HEK293 (cell line): ENCODE data around the gene ATG2A.

Experiments used
- CTCF ChIA-PET: fragments of 350-600 bp; formaldehyde crosslinking; extraction: SDS; loops from one replicate; lab custom pipeline; 2021; ENCODE audit warnings: antibody characterized with exemption; lab: Yijun Ruan, JAX
- POLR2A ChIA-PET: fragments of 300-600 bp; formaldehyde crosslinking; extraction: SDS; loops from one replicate; lab custom pipeline; 2020; ENCODE audit warnings: antibody characterized with exemption, inconsistent platforms; lab: Yijun Ruan, JAX
- H3K27ac ChIP-seq: fragments of 200-500 bp; sonication (Bioruptor generic); 2 replicates; pipeline ENCODE4 v1.5.1; 2014; ENCODE audit warnings: low read depth, low read length, control low read depth, inconsistent platforms; ENCODE audit errors: extremely low read depth
- H3K36me3 ChIP-seq, 2 experiments: fragments of 200-500 bp in 1 of 2; sonication (Bioruptor generic) in 1 of 2; 1 replicate in 1 of 2; 2 replicates in 1 of 2; pipeline ENCODE4 v1.5.1; 2014 to 2017; ENCODE audit warnings: inconsistent platforms in 2 of 2, low read length in 2 of 2; ENCODE audit not compliant: control insufficient read depth in 2 of 2, insufficient read depth in 1 of 2
- H3K4me1 ChIP-seq: fragments of 200-500 bp; sonication (Bioruptor generic); 2 replicates; pipeline ENCODE4 v1.5.1; 2014; ENCODE audit warnings: mild to moderate bottlenecking, low read length, inconsistent platforms; ENCODE audit not compliant: control insufficient read depth, insufficient read depth
- H3K4me3 ChIP-seq: 2 replicates; pipeline ENCODE4 v1.5.1; 2011; ENCODE audit warnings: low read depth, mild to moderate bottlenecking, control low read depth, low read length, moderate library complexity
- H3K9me3 ChIP-seq: fragments of 200-500 bp; sonication (Bioruptor generic); 2 replicates; pipeline ENCODE4 v1.5.1; 2014; ENCODE audit warnings: low read depth, low read length, inconsistent platforms; ENCODE audit not compliant: control insufficient read depth, insufficient read depth
- CTCF ChIP-seq: fragments of 450-650 bp; formaldehyde crosslinking; IDR thresholded peaks from 2 replicates; pipeline ENCODE4 v1.5.1; 2016; ENCODE audit warnings: missing biosample characterization, missing genetic modification characterization
- KLF1 ChIP-seq: fragments of 450-650 bp; formaldehyde crosslinking; IDR thresholded peaks from 2 replicates; pipeline ENCODE4 v1.5.1; 2016; ENCODE audit warnings: missing biosample characterization, missing genetic modification characterization
- PBX3 ChIP-seq: sonication (generic); formaldehyde crosslinking; IDR thresholded peaks from 2 replicates; pipeline ENCODE4 v1.8.1; 2022; ENCODE audit warnings: mild to moderate bottlenecking, moderate library complexity, missing genetic modification reagents
- SCRT2 ChIP-seq: fragments of 450-650 bp; formaldehyde crosslinking; IDR thresholded peaks from 2 replicates; pipeline ENCODE4 v1.5.1; 2016; ENCODE audit warnings: missing biosample characterization, missing genetic modification characterization
- WT1 ChIP-seq: fragments of 450-650 bp; formaldehyde crosslinking; IDR thresholded peaks from 2 replicates; pipeline ENCODE4 v1.5.1; 2016; ENCODE audit warnings: missing biosample characterization, missing genetic modification characterization
- YY2 ChIP-seq: fragments of 450-650 bp; formaldehyde crosslinking; IDR thresholded peaks from 2 replicates; pipeline ENCODE4 v1.5.1; 2016; ENCODE audit warnings: missing biosample characterization, missing genetic modification characterization
- ZBTB48 ChIP-seq: fragments of 450-650 bp; formaldehyde crosslinking; IDR thresholded peaks from 2 replicates; pipeline ENCODE4 v1.5.1; 2016; ENCODE audit warnings: missing biosample characterization, missing genetic modification characterization
- ZIC2 ChIP-seq: fragments of 450-650 bp; formaldehyde crosslinking; IDR thresholded peaks from 2 replicates; pipeline ENCODE4 v1.5.1; 2016; ENCODE audit warnings: missing biosample characterization, missing genetic modification characterization
- ZNF132 ChIP-seq: fragments of 450-650 bp; formaldehyde crosslinking; IDR thresholded peaks from 2 replicates; pipeline ENCODE4 v1.5.1; 2017; ENCODE audit warnings: missing biosample characterization, missing genetic modification characterization, borderline replicate concordance
- ZNF324 ChIP-seq: fragments of 450-650 bp; formaldehyde crosslinking; IDR thresholded peaks from 2 replicates; pipeline ENCODE4 v1.5.1; 2016; ENCODE audit warnings: missing biosample characterization, missing genetic modification characterization
- ZNF514 ChIP-seq: fragments of 450-650 bp; formaldehyde crosslinking; IDR thresholded peaks from 2 replicates; pipeline ENCODE4 v1.5.1; 2016; ENCODE audit warnings: missing biosample characterization, missing genetic modification characterization
- ZNF529 ChIP-seq: fragments of 450-650 bp; formaldehyde crosslinking; IDR thresholded peaks from 2 replicates; pipeline ENCODE4 v1.5.1; 2017; ENCODE audit warnings: missing genetic modification characterization, missing biosample characterization; ENCODE audit not compliant: insufficient replicate concordance
- ZNF561 ChIP-seq: fragments of 450-650 bp; IDR thresholded peaks from 2 replicates; pipeline ENCODE4 v1.5.1; 2018; ENCODE audit warnings: missing biosample characterization, missing genetic modification characterization, borderline replicate concordance
- ZSCAN23 ChIP-seq: fragments of 450-650 bp; formaldehyde crosslinking; IDR thresholded peaks from 2 replicates; pipeline ENCODE4 v1.5.1; 2016; ENCODE audit warnings: missing biosample characterization, missing genetic modification characterization
- ZSCAN30 ChIP-seq: fragments of 450-650 bp; IDR thresholded peaks from 2 replicates; pipeline ENCODE4 v1.5.1; 2018; ENCODE audit warnings: missing biosample characterization, mild to moderate bottlenecking, missing genetic modification characterization, moderate library complexity
- TF ChIP-seq, protein P1 (sequence below): fragments of 450-650 bp; formaldehyde crosslinking; IDR thresholded peaks from 2 replicates; pipeline ENCODE4 v1.5.1; 2016; ENCODE audit warnings: missing biosample characterization, missing genetic modification characterization
- TF ChIP-seq, protein P2 (sequence below): fragments of 450-650 bp; formaldehyde crosslinking; optimal IDR thresholded peaks from 2 replicates; pipeline ENCODE3; 2016; ENCODE audit warnings: missing biosample characterization, mild to moderate bottlenecking, missing genetic modification characterization
- TF ChIP-seq, protein P3 (sequence below): fragments of 450-650 bp; formaldehyde crosslinking; IDR thresholded peaks from 2 replicates; pipeline ENCODE4 v1.5.1; 2016; ENCODE audit warnings: missing biosample characterization, missing genetic modification characterization
- TF ChIP-seq, protein P4 (sequence below): fragments of 450-650 bp; formaldehyde crosslinking; conservative IDR thresholded peaks from 2 replicates; pipeline ENCODE4 v1.5.1; 2016; ENCODE audit warnings: low read depth, missing biosample characterization, missing genetic modification characterization

The ATG2A gene

GRCh38 chr11:64879244-64879900 lies 37.6 kb downstream of the ATG2A start (continued):
- TF ChIP-seq, protein P1, sequence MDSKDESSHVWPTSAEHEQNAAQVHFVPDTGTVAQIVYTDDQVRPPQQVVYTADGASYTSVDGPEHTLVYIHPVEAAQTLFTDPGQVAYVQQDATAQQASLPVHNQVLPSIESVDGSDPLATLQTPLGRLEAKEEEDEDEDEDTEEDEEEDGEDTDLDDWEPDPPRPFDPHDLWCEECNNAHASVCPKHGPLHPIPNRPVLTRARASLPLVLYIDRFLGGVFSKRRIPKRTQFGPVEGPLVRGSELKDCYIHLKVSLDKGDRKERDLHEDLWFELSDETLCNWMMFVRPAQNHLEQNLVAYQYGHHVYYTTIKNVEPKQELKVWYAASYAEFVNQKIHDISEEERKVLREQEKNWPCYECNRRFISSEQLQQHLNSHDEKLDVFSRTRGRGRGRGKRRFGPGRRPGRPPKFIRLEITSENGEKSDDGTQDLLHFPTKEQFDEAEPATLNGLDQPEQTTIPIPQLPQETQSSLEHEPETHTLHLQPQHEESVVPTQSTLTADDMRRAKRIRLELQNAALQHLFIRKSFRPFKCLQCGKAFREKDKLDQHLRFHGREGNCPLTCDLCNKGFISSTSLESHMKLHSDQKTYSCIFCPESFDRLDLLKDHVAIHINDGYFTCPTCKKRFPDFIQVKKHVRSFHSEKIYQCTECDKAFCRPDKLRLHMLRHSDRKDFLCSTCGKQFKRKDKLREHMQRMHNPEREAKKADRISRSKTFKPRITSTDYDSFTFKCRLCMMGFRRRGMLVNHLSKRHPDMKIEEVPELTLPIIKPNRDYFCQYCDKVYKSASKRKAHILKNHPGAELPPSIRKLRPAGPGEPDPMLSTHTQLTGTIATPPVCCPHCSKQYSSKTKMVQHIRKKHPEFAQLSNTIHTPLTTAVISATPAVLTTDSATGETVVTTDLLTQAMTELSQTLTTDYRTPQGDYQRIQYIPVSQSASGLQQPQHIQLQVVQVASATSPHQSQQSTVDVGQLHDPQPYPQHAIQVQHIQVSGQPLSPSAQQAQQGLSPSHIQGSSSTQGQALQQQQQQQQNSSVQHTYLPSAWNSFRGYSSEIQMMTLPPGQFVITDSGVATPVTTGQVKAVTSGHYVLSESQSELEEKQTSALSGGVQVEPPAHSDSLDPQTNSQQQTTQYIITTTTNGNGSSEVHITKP (tag by site-specific recombination): peak; percentile 83
- no peak for TF ChIP-seq ZNF529 (tag by site-specific recombination)
- TF ChIP-seq SCRT2 (tag by site-specific recombination): no peak

DNA sequence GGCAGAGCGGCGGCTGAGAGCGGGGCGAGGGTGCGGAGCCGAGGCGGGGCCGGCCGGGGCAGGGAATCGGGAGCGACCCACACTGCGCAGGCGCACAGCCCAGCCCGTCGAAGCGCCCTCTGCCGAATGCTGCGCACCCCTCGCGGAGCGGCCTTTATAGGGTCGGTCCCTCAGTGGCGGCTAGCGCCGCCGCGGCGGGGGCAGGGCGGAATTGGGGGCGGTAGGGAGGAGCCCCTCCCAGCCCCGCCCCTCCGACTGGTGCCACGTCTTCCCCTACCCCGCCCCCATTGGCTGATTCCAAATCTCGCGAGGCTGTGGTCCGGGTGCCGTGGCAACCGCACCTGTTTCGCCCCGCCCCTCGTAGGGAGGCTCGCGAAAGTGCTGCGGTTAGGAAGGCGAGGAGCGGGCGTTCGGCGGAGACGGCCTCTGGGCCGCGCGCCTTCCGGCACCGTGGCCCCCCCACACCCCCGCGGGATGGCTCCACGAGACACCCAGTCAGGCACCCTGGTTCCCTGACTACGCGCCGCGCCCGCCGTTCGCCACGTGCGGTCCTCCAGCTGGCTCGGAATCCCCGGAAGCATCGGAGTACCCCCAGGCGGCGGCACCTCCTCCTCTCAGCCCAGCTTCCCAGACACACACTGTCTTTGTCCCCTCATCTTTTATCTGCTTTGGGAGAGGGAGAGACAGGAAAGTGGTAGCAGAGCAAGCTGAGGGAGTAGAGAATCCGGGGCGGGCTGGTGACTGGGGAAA lies 38.3 kb downstream of the ATG2A start, which contains the start of gene EHD1:
EHD1 (minus strand) TSS at position 128 of the 750 bp plus-strand sequence. CDS start 157 bp downstream, outside the sequence.
- peaks cover 0 to 9% of the 10 kb centered on the region in 2 experiments; a peak in 1 of 3 replicates for H3K36me3 ChIP-seq
- ChIA-PET POLR2A (interaction anchor here (0.6 to 2.8 kb wide), 12 partner anchors 10 to 1009 kb away, joined by 3 to 23 read pairs (median 4); partner anchors contain the start of genes FIBP, MEN1 and SF1), CTCF (interaction anchor here (0.6 to 4.6 kb wide), 10 partner anchors 10 to 482 kb away, joined by 3 to 27 read pairs (median 6); no protein-coding TSS in a partner anchor)
- H3K27ac ChIP-seq: peak within 1 kb of the TSS; percentile 64; the same call in 1 of the 2 replicates
- no peaks in the 10 kb centered on the region for H3K4me1 ChIP-seq
- peak within 1 kb of the TSS; percentile 85 for H3K4me3 ChIP-seq
- H3K9me3 ChIP-seq: no peaks in the 10 kb centered on the region
- TF ChIP-seq, protein P2, sequence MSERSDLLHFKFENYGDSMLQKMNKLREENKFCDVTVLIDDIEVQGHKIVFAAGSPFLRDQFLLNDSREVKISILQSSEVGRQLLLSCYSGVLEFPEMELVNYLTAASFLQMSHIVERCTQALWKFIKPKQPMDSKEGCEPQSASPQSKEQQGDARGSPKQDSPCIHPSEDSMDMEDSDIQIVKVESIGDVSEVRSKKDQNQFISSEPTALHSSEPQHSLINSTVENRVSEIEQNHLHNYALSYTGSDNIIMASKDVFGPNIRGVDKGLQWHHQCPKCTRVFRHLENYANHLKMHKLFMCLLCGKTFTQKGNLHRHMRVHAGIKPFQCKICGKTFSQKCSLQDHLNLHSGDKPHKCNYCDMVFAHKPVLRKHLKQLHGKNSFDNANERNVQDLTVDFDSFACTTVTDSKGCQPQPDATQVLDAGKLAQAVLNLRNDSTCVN (tag by site-specific recombination): peak; percentile 80
- TF ChIP-seq WT1 (tag by site-specific recombination) (peak; percentile 53), ZNF132 (tag by site-specific recombination) (no peak), ZBTB48 (tag by site-specific recombination) (peak; percentile 98), ZSCAN30 (tag by site-specific recombination) (0 out of 2 replicates have a peak, but pooled peaks have one; percentile 13), ZSCAN23 (tag by site-specific recombination) (no peak), ZNF324 (tag by site-specific recombination) (0 out of 2 replicates have a peak, but pooled peaks have one; percentile 67), KLF1 (peak; percentile 53; the same call in 1 of the 2 replicates), PBX3 (CRISPR knock-in tag) (no peak), ZIC2 (tag by site-specific recombination) (0 out of 2 replicates have a peak, but pooled peaks have one; percentile 21), CTCF (peak; percentile 89), ZNF561 (tag by site-specific recombination) (peak; percentile 46; the same call in 1 of the 2 replicates), YY2 (tag by site-specific recombination) (no peak), ZNF514 (no peak)
- TF ChIP-seq, protein P3, sequence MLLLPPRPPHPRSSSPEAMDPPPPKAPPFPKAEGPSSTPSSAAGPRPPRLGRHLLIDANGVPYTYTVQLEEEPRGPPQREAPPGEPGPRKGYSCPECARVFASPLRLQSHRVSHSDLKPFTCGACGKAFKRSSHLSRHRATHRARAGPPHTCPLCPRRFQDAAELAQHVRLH: no peak
- TF ChIP-seq, protein P4, sequence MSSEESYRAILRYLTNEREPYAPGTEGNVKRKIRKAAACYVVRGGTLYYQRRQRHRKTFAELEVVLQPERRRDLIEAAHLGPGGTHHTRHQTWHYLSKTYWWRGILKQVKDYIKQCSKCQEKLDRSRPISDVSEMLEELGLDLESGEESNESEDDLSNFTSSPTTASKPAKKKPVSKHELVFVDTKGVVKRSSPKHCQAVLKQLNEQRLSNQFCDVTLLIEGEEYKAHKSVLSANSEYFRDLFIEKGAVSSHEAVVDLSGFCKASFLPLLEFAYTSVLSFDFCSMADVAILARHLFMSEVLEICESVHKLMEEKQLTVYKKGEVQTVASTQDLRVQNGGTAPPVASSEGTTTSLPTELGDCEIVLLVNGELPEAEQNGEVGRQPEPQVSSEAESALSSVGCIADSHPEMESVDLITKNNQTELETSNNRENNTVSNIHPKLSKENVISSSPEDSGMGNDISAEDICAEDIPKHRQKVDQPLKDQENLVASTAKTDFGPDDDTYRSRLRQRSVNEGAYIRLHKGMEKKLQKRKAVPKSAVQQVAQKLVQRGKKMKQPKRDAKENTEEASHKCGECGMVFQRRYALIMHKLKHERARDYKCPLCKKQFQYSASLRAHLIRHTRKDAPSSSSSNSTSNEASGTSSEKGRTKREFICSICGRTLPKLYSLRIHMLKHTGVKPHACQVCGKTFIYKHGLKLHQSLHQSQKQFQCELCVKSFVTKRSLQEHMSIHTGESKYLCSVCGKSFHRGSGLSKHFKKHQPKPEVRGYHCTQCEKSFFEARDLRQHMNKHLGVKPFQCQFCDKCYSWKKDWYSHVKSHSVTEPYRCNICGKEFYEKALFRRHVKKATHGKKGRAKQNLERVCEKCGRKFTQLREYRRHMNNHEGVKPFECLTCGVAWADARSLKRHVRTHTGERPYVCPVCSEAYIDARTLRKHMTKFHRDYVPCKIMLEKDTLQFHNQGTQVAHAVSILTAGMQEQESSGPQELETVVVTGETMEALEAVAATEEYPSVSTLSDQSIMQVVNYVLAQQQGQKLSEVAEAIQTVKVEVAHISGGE: peak; percentile 34; the same call in 1 of the 2 replicates
